GM23338 (cell line): Measurements from ENCODE around the gene ZNF444. TPM values are rescaled to one million over a fixed set of nuclear protein-coding genes. Genes with fewer than 3 reads are reported as not detected.

Experiments
- ATAC-seq: fragments of 200-7000 bp; cut with Tn5 transposase; 3 replicates; pipeline ENCODE4 v1.9.1; 2020
- DNase-seq: peaks from one replicate; pipeline ENCODE4 v3.0.0-alpha.2; 2015; ENCODE audit warnings: low spot score
- H2AFZ ChIP-seq: fragments of 200-600 bp; sonication (generic); 2 replicates; pipeline ENCODE4 v1.8.0; 2016; ENCODE audit warnings: antibody characterized with exemption, mild to moderate bottlenecking, moderate library complexity
- H3F3A ChIP-seq: fragments of 200-600 bp; sonication (generic); replicated peaks from 2 replicates; pipeline ENCODE4 v1.8.0; 2017; ENCODE audit warnings: antibody characterized with exemption, mixed run types, low read depth
- H3K27ac ChIP-seq: fragments of 200-600 bp; sonication (generic); 2 replicates; pipeline ENCODE4 v1.6.1; 2016; ENCODE audit warnings: low read depth
- H3K27me3 ChIP-seq: fragments of 200-600 bp; sonication (generic); 2 replicates; pipeline ENCODE4 v1.8.0; 2016; ENCODE audit warnings: mild to moderate bottlenecking, mixed run types, moderate library complexity; ENCODE audit not compliant: insufficient read depth
- H3K36me3 ChIP-seq: fragments of 200-600 bp; sonication (generic); 2 replicates; pipeline ENCODE4 v1.8.0; 2016; ENCODE audit warnings: mild to moderate bottlenecking; ENCODE audit not compliant: insufficient read depth
- H3K4me1 ChIP-seq: fragments of 200-600 bp; sonication (generic); 2 replicates; pipeline ENCODE4 v1.8.0; 2016; ENCODE audit warnings: mild to moderate bottlenecking, moderate library complexity; ENCODE audit not compliant: insufficient read depth
- H3K4me2 ChIP-seq: fragments of 200-600 bp; sonication (generic); 2 replicates; pipeline ENCODE4 v1.7.1; 2017; ENCODE audit warnings: mixed run types
- H3K4me3 ChIP-seq: fragments of 200-600 bp; sonication (generic); 2 replicates; pipeline ENCODE4 v1.6.1; 2016; ENCODE audit warnings: mixed run types
- H3K79me2 ChIP-seq: fragments of 200-600 bp; sonication (generic); replicated peaks from 2 replicates; pipeline ENCODE4 v1.8.0; 2017; ENCODE audit warnings: mild to moderate bottlenecking; ENCODE audit not compliant: insufficient read depth
- H3K9me2 ChIP-seq: fragments of 200-600 bp; sonication (generic); 2 replicates; pipeline ENCODE4 v1.8.0; 2017; ENCODE audit not compliant: insufficient read depth
- H4K20me1 ChIP-seq: fragments of 200-600 bp; sonication (generic); replicated peaks from 2 replicates; pipeline ENCODE4 v1.8.0; 2017; ENCODE audit warnings: mild to moderate bottlenecking; ENCODE audit not compliant: insufficient read depth
- H3K27ac Mint-ChIP-seq: 2 replicates; pipeline ENCODE4 v1.8.0; 2020; ENCODE audit warnings: inconsistent platforms, mild to moderate bottlenecking, moderate library complexity, mixed read lengths
- H3K27me3 Mint-ChIP-seq: 3 replicates; pipeline ENCODE4 v1.8.0; 2022; ENCODE audit warnings: low read depth, mild to moderate bottlenecking, moderate library complexity, mixed read lengths, inconsistent platforms; ENCODE audit not compliant: insufficient read depth, poor library complexity
- H3K36me3 Mint-ChIP-seq: 3 replicates; pipeline ENCODE4 v1.8.0; 2021; ENCODE audit warnings: low read depth, mild to moderate bottlenecking, inconsistent platforms, moderate library complexity, mixed read lengths
- H3K4me1 Mint-ChIP-seq: 3 replicates; pipeline ENCODE4 v1.8.0; 2020; ENCODE audit warnings: mild to moderate bottlenecking, inconsistent platforms, mixed read lengths
- H3K4me3 Mint-ChIP-seq: 3 replicates; pipeline ENCODE4 v1.8.0; 2021; ENCODE audit warnings: moderate library complexity, mild to moderate bottlenecking, inconsistent platforms, mixed read lengths
- H3K9me3 Mint-ChIP-seq: 3 replicates; pipeline ENCODE4 v1.8.0; 2020; ENCODE audit warnings: moderate library complexity, mild to moderate bottlenecking, inconsistent platforms, mixed read lengths
- CREB1 ChIP-seq: fragments of 250-450 bp; sonication (Bioruptor Pico); IDR thresholded peaks from 2 replicates; pipeline ENCODE4 v1.5.0; 2020; ENCODE audit warnings: low read depth, mild to moderate bottlenecking, moderate library complexity
- CTCF ChIP-seq, 2 experiments: fragments of 200-600 bp in 1 of 2; sonication (generic) in 1 of 2; conservative IDR thresholded peaks; 2 replicates each; pipeline versions ENCODE4 v1.5.1 to v1.6.1; 2016 to 2017; ENCODE audit warnings: antibody characterized with exemption in 2 of 2, low read depth in 2 of 2, mild to moderate bottlenecking in 2 of 2, moderate library complexity in 1 of 2
- ETS1 ChIP-seq: IDR thresholded peaks from 2 replicates; pipeline ENCODE4 v1.6.1; 2016; ENCODE audit warnings: antibody characterized with exemption
- EZH2 ChIP-seq: fragments of 200-600 bp; sonication (generic); IDR thresholded peaks from one replicate; pipeline ENCODE4 v1.8.0; 2017; ENCODE audit warnings: antibody characterized with exemption, mild to moderate bottlenecking, low read depth; ENCODE audit not compliant: unreplicated experiment
- EZH2phosphoT487 ChIP-seq: fragments of 200-600 bp; sonication (generic); IDR thresholded peaks from one replicate; pipeline ENCODE4 v1.8.1; 2018; ENCODE audit warnings: antibody characterized with exemption; ENCODE audit not compliant: unreplicated experiment
- JUNB ChIP-seq: IDR thresholded peaks from one replicate; pipeline ENCODE4 v1.6.1; 2016; ENCODE audit warnings: antibody characterized with exemption; ENCODE audit not compliant: unreplicated experiment
- NANOG ChIP-seq: IDR thresholded peaks from 2 replicates; pipeline ENCODE4 v1.6.1; 2016; ENCODE audit warnings: antibody characterized with exemption, borderline replicate concordance
- POLR2AphosphoS5 ChIP-seq: IDR thresholded peaks from 2 replicates; pipeline ENCODE4 v1.6.1; 2016; ENCODE audit warnings: antibody characterized with exemption, low read depth
- REST ChIP-seq: IDR thresholded peaks from one replicate; pipeline ENCODE4 v1.6.1; 2018; ENCODE audit warnings: antibody characterized with exemption; ENCODE audit not compliant: unreplicated experiment
- ZNF331 ChIP-seq: fragments of 250-450 bp; sonication (Bioruptor Pico); IDR thresholded peaks from 2 replicates; pipeline ENCODE4 v1.5.0; 2020; ENCODE audit warnings: low read depth, mild to moderate bottlenecking, moderate library complexity
- ZNF462 ChIP-seq: fragments of 250-450 bp; sonication (Bioruptor Pico); IDR thresholded peaks from 2 replicates; pipeline ENCODE4 v1.5.0; 2020; ENCODE audit warnings: mild to moderate bottlenecking, moderate library complexity
- polyA plus RNA-seq: library from polyadenylated mRNA; unstranded; fragments of >200 nt; fragmentation: Nextera tagmentation; extraction: Ambion mirVana; gene quantifications from 2 replicates; pipeline ENCODE4 v1.2.1, GENCODE V29; 2016
- total RNA-seq: library from RNA; depleted of rRNA; stranded (reverse); fragments of >200 nt; shearing (Covaris generic); gene quantifications from 2 replicates; pipeline ENCODE4 v1.2.3, GENCODE V29; 2014

ZNF444 gene
- total and polyA plus RNA-seq, 2 experiments from 2014 or later, result 25.1 to 58.5 TPM

- peaks cover 5% of the 10 kb centered on the region for H3K27me3 Mint-ChIP-seq
- peaks cover 12% of the 10 kb centered on the region for H3K4me1 Mint-ChIP-seq
- Histone ChIP-seq H3K9me2 (no peaks in the 10 kb centered on the region), H3K4me3 (no peak overlapping the region), H4K20me1 (peaks cover 7% of the 10 kb centered on the region; the same call in 1 of the 2 replicates), H3K27me3 (no peaks in the 10 kb centered on the region), H3K79me2 (peaks cover 44% of the 10 kb centered on the region), H3K27ac (no peak overlapping the region), H2AFZ (no peak overlapping the region), H3F3A (0 out of 2 replicates have a peak, but pooled peaks cover 6% of the 10 kb centered on the region), H3K4me2 (no peak overlapping the region), H3K36me3 (no peaks in the 10 kb centered on the region; the same call in 1 of the 2 replicates), H3K4me1 (peaks cover 2% of the 10 kb centered on the region; the same call in 1 of the 2 replicates)
- H3K27ac Mint-ChIP-seq, result no peak overlapping the region
- peaks cover 5% of the 10 kb centered on the region; the same call in 2 of the 3 replicates for H3K9me3 Mint-ChIP-seq
- H3K36me3 Mint-ChIP-seq, result peaks cover 34% of the 10 kb centered on the region
- ATAC-seq (no peak), DNase-seq (no peak)
- TF ChIP-seq CTCF (conservative IDR thresholded peaks at IDR 0.05; ENCODE audit: low read depth in 2 of 2), result no peak
- TF ChIP-seq JUNB, result no peak
- no peak for TF ChIP-seq EZH2
- no peak for TF ChIP-seq ZNF331 (CRISPR knock-in tag)
- TF ChIP-seq NANOG, result no peak
- no peak for TF ChIP-seq CREB1 (CRISPR knock-in tag)
- TF ChIP-seq REST, result no peak
- no peak for TF ChIP-seq EZH2phosphoT487
- no peak for TF ChIP-seq ZNF462 (CRISPR knock-in tag)
- no peak for TF ChIP-seq POLR2AphosphoS5
- TF ChIP-seq ETS1, result no peak
- no peak overlapping the region for H3K4me3 Mint-ChIP-seq
Measured at GRCh38 chr19:56147307-56147706, 6.2 kb downstream of the ZNF444 start.
